IPS-18a (cell line): ENCODE results near the gene PTPRN2.
"Not testable (repeated sequence)": the region's sequence is repeated elsewhere in the genome, so short reads cannot be mapped to it uniquely, and the experiment has no call there.

Experiments
- H3K27ac ChIP-seq: one replicate; pipeline ENCODE4 v1.5.1; 2013; ENCODE audit warnings: low read length
- H3K27me3 ChIP-seq: one replicate; pipeline ENCODE4 v1.6.1; 2013; ENCODE audit warnings: mild to moderate bottlenecking, low read length; ENCODE audit not compliant: control insufficient read depth, insufficient read depth
- H3K36me3 ChIP-seq: one replicate; pipeline ENCODE4 v1.6.1; 2013; ENCODE audit warnings: low read depth, low read length; ENCODE audit not compliant: control insufficient read depth
- H3K4me1 ChIP-seq: one replicate; pipeline ENCODE4 v1.6.1; 2013; ENCODE audit warnings: low read depth, low read length; ENCODE audit not compliant: control insufficient read depth
- H3K4me3 ChIP-seq: one replicate; pipeline ENCODE4 v1.5.1; 2013; ENCODE audit warnings: low read length
- H3K9ac ChIP-seq: one replicate; pipeline ENCODE4 v1.6.1; 2013; ENCODE audit warnings: mild to moderate bottlenecking, low read length, moderate library complexity
- H3K9me3 ChIP-seq: one replicate; pipeline ENCODE4 v1.6.1; 2013; ENCODE audit warnings: low read depth, low read length; ENCODE audit not compliant: control insufficient read depth

Gene PTPRN2

GRCh38 chr7:157848508-157849340 is 738.9 kb downstream of the PTPRN2 start:
- no peaks in the 10 kb centered on the region for H3K27me3 ChIP-seq
- no peaks in the 10 kb centered on the region for H3K9me3 ChIP-seq
- H3K36me3 ChIP-seq, result no peaks in the 10 kb centered on the region
- no peak overlapping the region for H3K27ac ChIP-seq
- peaks cover 9% of the 10 kb centered on the region for H3K4me1 ChIP-seq
- no peak overlapping the region for H3K9ac ChIP-seq
- no peak overlapping the region for H3K4me3 ChIP-seq

DNA sequence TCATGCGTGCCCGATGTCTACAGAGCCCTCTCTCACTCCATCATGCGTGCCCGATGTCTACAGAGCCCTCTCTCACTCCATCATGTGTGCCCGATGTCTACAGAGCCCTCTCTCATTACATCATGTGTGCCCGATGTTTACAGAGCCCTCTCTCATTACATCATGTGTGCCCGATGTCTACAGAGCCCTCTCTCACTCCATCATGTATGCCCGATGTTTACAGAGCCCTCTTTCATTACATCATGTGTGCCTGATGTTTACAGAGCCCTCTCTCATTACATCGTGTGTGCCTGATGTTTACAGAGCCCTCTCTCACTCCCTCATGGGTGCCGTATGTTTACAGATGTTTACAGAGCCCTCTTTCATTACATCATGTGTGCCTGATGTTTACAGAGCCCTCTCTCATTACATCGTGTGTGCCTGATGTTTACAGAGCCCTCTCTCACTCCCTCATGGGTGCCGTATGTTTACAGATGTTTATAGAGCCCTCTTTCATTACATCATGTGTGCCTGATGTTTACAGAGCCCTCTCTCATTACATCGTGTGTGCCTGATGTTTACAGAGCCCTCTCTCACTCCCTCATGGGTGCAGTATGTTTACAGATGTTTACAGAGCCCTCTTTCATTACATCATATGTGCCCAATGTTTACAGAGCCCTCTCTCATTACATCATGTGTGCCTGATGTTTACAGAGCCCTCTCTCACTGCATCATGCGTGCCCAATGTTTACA is 739.7 kb downstream of the PTPRN2 start:
- not testable (repeated sequence) for H3K27me3 ChIP-seq, H3K36me3 ChIP-seq, H3K9ac ChIP-seq, H3K4me1 ChIP-seq, H3K27ac ChIP-seq, H3K4me3 ChIP-seq, H3K9me3 ChIP-seq

GRCh38 chr7:157846746-157847145 is 740.9 kb downstream of the PTPRN2 start:
- H3K4me1 ChIP-seq, result peaks cover 15% of the 10 kb centered on the region
- H3K36me3 ChIP-seq, H3K4me3 ChIP-seq, H3K27me3 ChIP-seq, H3K9ac ChIP-seq, H3K27ac ChIP-seq, H3K9me3 ChIP-seq: not testable (repeated sequence)

DNA sequence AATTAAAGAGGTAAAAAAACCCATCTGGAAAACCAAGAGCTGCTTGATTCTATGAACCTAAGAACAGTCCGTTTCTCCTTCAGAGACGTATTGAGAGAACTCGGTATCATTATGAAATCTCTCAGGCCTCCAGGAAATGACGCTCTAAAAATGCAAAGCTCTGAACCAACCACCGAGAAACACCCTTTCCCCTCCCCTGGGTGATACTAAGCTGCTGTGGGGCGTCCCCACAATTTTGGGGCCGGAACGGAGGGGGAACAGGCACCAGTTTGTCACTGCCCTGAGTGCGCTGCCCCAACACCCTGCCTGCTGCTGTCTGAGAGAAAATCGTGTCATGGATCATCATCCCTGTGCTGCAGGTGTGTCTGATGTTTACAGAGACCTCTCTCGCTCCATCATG is 741.4 kb downstream of the PTPRN2 start:
- no peak overlapping the region for H3K9ac ChIP-seq
- H3K4me3 ChIP-seq, result no peak overlapping the region
- no peaks in the 10 kb centered on the region for H3K27me3 ChIP-seq
- no peaks in the 10 kb centered on the region for H3K36me3 ChIP-seq
- H3K4me1 ChIP-seq, result peaks cover 15% of the 10 kb centered on the region
- H3K27ac ChIP-seq, result no peak overlapping the region
- no peaks in the 10 kb centered on the region for H3K9me3 ChIP-seq

- H3K27me3 ChIP-seq, result no peaks in the 10 kb centered on the region
Observed at GRCh38 chr7:157845203-157845835, 742.3 kb downstream of the PTPRN2 start.

GRCh38 chr7:157844611-157845010 is 743.0 kb downstream of the PTPRN2 start:
- Histone ChIP-seq H3K36me3 (no peaks in the 10 kb centered on the region), H3K27ac (no peak overlapping the region), H3K9ac (no peak overlapping the region), H3K9me3 (no peaks in the 10 kb centered on the region), H3K4me3 (no peak overlapping the region), H3K4me1 (peaks cover 18% of the 10 kb centered on the region), H3K27me3 (no peaks in the 10 kb centered on the region)

More at GRCh38 chr7:157845203-157845835, 742.3 kb downstream of the PTPRN2 start:
- H3K9ac ChIP-seq, result no peak overlapping the region
- H3K4me3 ChIP-seq, result no peak overlapping the region
- H3K36me3 ChIP-seq, result no peaks in the 10 kb centered on the region
- H3K27ac ChIP-seq, result no peak overlapping the region
- no peaks in the 10 kb centered on the region for H3K9me3 ChIP-seq
- peaks cover 18% of the 10 kb centered on the region for H3K4me1 ChIP-seq

- H3K27me3 ChIP-seq, result no peaks in the 10 kb centered on the region
- H3K36me3 ChIP-seq, result no peaks in the 10 kb centered on the region
- H3K9me3 ChIP-seq, result no peaks in the 10 kb centered on the region
- H3K4me3 ChIP-seq, result no peak overlapping the region
- H3K27ac ChIP-seq, result no peak overlapping the region
- H3K4me1 ChIP-seq, result peaks cover 18% of the 10 kb centered on the region
- H3K9ac ChIP-seq, result no peak overlapping the region
Observed at GRCh38 chr7:157844141-157844540, 743.5 kb downstream of the PTPRN2 start.

GRCh38 chr7:157843336-157844140 is 744.1 kb downstream of the PTPRN2 start:
- H3K27me3 ChIP-seq, result no peaks in the 10 kb centered on the region
- no peak overlapping the region for H3K9ac ChIP-seq
- H3K4me1 ChIP-seq, result peaks cover 18% of the 10 kb centered on the region
- H3K36me3 ChIP-seq, result no peaks in the 10 kb centered on the region
- H3K27ac ChIP-seq, result no peak overlapping the region
- H3K9me3 ChIP-seq, result no peaks in the 10 kb centered on the region
- H3K4me3 ChIP-seq, result no peak overlapping the region

GRCh38 chr7:157841773-157842370 is 745.8 kb downstream of the PTPRN2 start:
- Histone ChIP-seq H3K9ac (peak overlapping the region; percentile 15), H3K4me3 (no peak overlapping the region), H3K27ac (peak overlapping the region; percentile 49), H3K36me3 (no peaks in the 10 kb centered on the region), H3K9me3 (no peaks in the 10 kb centered on the region), H3K27me3 (no peaks in the 10 kb centered on the region), H3K4me1 (peaks cover 18% of the 10 kb centered on the region)

- Histone ChIP-seq H3K27me3 (no peaks in the 10 kb centered on the region), H3K36me3 (no peaks in the 10 kb centered on the region), H3K9me3 (no peaks in the 10 kb centered on the region), H3K27ac (peak overlapping the region; percentile 49), H3K4me1 (peaks cover 18% of the 10 kb centered on the region), H3K4me3 (no peak overlapping the region), H3K9ac (peak overlapping the region; percentile 15)
Observed at GRCh38 chr7:157840914-157841772, 746.5 kb downstream of the PTPRN2 start.
